ENCODE results near the gene SLC25A39. TPM values are rescaled to one million over a fixed set of nuclear protein-coding genes. Genes with fewer than 3 reads are reported as not detected.

Gene SLC25A39
- total RNA-seq, 3 donors from 2014 or later (not counting 1 experiment from before 2014, with no cell fraction given) = 82.4 to 105 (median 97.9) TPM

GRCh38 chr17:44322236-44322895 lies 2.3 kb downstream of the SLC25A39 start:
- Mint-ChIP-seq H3K4me1 (peaks cover 5 to 26% of the 10 kb centered on the region in 2 donors), H3K36me3 (no peaks in the 10 kb centered on the region), H3K9me3 (no peaks in the 10 kb centered on the region), H3K27me3 (ENCODE audit: low read depth in 2 of 2) (peaks cover 4 to 5% of the 10 kb centered on the region in 2 donors), H3K4me3 (no peak overlapping the region), H3K27ac (no peak overlapping the region)
- TF ChIP-seq, protein P1, sequence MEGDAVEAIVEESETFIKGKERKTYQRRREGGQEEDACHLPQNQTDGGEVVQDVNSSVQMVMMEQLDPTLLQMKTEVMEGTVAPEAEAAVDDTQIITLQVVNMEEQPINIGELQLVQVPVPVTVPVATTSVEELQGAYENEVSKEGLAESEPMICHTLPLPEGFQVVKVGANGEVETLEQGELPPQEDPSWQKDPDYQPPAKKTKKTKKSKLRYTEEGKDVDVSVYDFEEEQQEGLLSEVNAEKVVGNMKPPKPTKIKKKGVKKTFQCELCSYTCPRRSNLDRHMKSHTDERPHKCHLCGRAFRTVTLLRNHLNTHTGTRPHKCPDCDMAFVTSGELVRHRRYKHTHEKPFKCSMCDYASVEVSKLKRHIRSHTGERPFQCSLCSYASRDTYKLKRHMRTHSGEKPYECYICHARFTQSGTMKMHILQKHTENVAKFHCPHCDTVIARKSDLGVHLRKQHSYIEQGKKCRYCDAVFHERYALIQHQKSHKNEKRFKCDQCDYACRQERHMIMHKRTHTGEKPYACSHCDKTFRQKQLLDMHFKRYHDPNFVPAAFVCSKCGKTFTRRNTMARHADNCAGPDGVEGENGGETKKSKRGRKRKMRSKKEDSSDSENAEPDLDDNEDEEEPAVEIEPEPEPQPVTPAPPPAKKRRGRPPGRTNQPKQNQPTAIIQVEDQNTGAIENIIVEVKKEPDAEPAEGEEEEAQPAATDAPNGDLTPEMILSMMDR (IDR thresholded peaks at IDR 0.05) = no peak
- no peaks in the 10 kb centered on the region for H3K9me3 ChIP-seq (ENCODE audit: control insufficient read depth, insufficient read depth, low read length)
- H3K27me3 ChIP-seq (ENCODE audit: control insufficient read depth, insufficient read depth, low read length) = no peaks in the 10 kb centered on the region
- H3K4me3 ChIP-seq (ENCODE audit: low read length) = no peak overlapping the region
- H3K4me1 ChIP-seq (ENCODE audit: control insufficient read depth, insufficient read depth, low read length) = peaks cover 37% of the 10 kb centered on the region
- H3K36me3 ChIP-seq (ENCODE audit: control insufficient read depth, insufficient read depth, low read length) = peaks cover 26% of the 10 kb centered on the region
- ATAC-seq (no peak), DNase-seq (no peak)
- 99% methylated on average over 11 of the region's 11 CpGs for WGBS (ENCODE audit: insufficient coverage)
- intact Hi-C loops (cut with micrococcal nuclease) = no loop called here
- no peak overlapping the region for H3K27ac ChIP-seq (ENCODE audit: low read length)

- intact Hi-C loops (cut with micrococcal nuclease) = no loop called here
- WGBS (ENCODE audit: insufficient coverage) = 98% methylated on average over 21 of the region's 21 CpGs
- no peak overlapping the region for H3K27ac Mint-ChIP-seq
These were observed 3.1 kb downstream of the SLC25A39 start for GRCh38 chr17:44321246-44322120.

GRCh38 chr17:44320066-44320465 lies 4.6 kb downstream of the SLC25A39 start:
- H3K4me1 Mint-ChIP-seq = peaks cover 12 to 27% of the 10 kb centered on the region in 2 donors
- no peak overlapping the region for H3K4me3 ChIP-seq (ENCODE audit: low read length)
- H3K27me3 Mint-ChIP-seq (ENCODE audit: low read depth in 2 of 2) = peaks cover 19 to 21% of the 10 kb centered on the region in 2 donors
- no peak overlapping the region for H3K27ac ChIP-seq (ENCODE audit: low read length)
- DNase-seq (no peak), ATAC-seq (no peak)
- WGBS (ENCODE audit: insufficient coverage) = 94% methylated on average over 18 of the region's 18 CpGs
- H3K27me3 ChIP-seq (ENCODE audit: control insufficient read depth, insufficient read depth, low read length) = peaks cover 12% of the 10 kb centered on the region
- no peak overlapping the region for H3K27ac Mint-ChIP-seq
- TF ChIP-seq, protein P1 (IDR thresholded peaks at IDR 0.05) = no peak
- H3K4me3 Mint-ChIP-seq = no peak overlapping the region
- intact Hi-C loops (cut with micrococcal nuclease) = no loop called here
- H3K9me3 Mint-ChIP-seq = no peaks in the 10 kb centered on the region
- H3K4me1 ChIP-seq (ENCODE audit: control insufficient read depth, insufficient read depth, low read length) = peaks cover 22% of the 10 kb centered on the region
- no peaks in the 10 kb centered on the region for H3K36me3 Mint-ChIP-seq
- no peaks in the 10 kb centered on the region for H3K9me3 ChIP-seq (ENCODE audit: control insufficient read depth, insufficient read depth, low read length)
- H3K36me3 ChIP-seq (ENCODE audit: control insufficient read depth, insufficient read depth, low read length) = peaks cover 26% of the 10 kb centered on the region

More at GRCh38 chr17:44321246-44322120, 3.1 kb downstream of the SLC25A39 start:
- Histone ChIP-seq H3K36me3 (ENCODE audit: control insufficient read depth, insufficient read depth, low read length) (peaks cover 26% of the 10 kb centered on the region), H3K27ac (ENCODE audit: low read length) (no peak overlapping the region), H3K4me1 (ENCODE audit: control insufficient read depth, insufficient read depth, low read length) (peaks cover 30% of the 10 kb centered on the region), H3K9me3 (ENCODE audit: control insufficient read depth, insufficient read depth, low read length) (no peaks in the 10 kb centered on the region), H3K4me3 (ENCODE audit: low read length) (no peak overlapping the region), H3K27me3 (ENCODE audit: control insufficient read depth, insufficient read depth, low read length) (peaks cover 3% of the 10 kb centered on the region)
- peaks cover 9 to 10% of the 10 kb centered on the region in 2 donors for H3K27me3 Mint-ChIP-seq (ENCODE audit: low read depth in 2 of 2)
- no peaks in the 10 kb centered on the region for H3K36me3 Mint-ChIP-seq
- no peaks in the 10 kb centered on the region for H3K9me3 Mint-ChIP-seq
- no peak overlapping the region for H3K4me3 Mint-ChIP-seq
- DNase-seq = no peak
- peaks cover 5 to 22% of the 10 kb centered on the region in 2 donors for H3K4me1 Mint-ChIP-seq
- TF ChIP-seq, protein P1 (IDR thresholded peaks at IDR 0.05) = no peak
- no peak for ATAC-seq

All from natural killer cell (primary cell).